Measurements from ENCODE around the gene TARS3.

The TARS3 gene

DNA sequence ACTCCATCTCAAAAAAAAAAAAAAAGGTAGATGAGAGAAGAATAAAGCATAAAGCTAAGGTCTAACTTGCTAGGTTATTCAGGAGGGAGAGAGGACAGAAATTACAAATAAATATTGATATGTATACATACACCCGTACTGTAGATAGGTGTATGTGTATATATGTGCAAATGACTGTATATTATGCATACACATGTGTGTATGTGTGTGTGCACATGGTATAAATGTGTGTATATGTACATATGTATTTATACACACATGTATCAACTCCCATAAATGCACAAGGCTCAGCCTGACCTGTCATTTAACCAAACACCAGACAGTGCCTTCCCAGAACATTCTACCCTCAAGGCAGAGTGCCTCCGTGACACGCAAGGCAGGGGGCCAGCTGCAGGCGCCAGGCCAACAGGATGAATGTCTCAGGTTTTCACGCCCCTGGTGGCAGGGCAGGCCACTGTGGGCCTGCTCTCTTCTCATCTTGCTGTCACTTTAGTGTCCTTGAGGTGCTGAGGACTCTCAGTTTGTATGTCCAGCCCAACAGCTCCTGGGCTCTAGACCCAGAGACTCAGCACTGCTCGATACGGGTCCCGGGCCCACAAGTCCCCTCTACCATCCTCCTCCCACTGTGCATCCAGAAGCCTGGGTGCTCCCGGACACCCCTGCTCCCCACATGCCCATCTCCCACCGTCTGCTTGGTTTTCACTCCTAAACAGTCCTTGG lies 112.5 kb downstream of the TARS3 start:
- no peak overlapping the region for H3K4me3 ChIP-seq (ENCODE audit: low read depth, low read length)
- DNase-seq (ENCODE audit: low read depth) = no peak
- TF ChIP-seq, protein P1, sequence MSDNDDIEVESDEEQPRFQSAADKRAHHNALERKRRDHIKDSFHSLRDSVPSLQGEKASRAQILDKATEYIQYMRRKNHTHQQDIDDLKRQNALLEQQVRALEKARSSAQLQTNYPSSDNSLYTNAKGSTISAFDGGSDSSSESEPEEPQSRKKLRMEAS (IDR thresholded peaks at IDR 0.05; ENCODE audit: low read depth, low read length) = no peak
- TF ChIP-seq, protein P2, sequence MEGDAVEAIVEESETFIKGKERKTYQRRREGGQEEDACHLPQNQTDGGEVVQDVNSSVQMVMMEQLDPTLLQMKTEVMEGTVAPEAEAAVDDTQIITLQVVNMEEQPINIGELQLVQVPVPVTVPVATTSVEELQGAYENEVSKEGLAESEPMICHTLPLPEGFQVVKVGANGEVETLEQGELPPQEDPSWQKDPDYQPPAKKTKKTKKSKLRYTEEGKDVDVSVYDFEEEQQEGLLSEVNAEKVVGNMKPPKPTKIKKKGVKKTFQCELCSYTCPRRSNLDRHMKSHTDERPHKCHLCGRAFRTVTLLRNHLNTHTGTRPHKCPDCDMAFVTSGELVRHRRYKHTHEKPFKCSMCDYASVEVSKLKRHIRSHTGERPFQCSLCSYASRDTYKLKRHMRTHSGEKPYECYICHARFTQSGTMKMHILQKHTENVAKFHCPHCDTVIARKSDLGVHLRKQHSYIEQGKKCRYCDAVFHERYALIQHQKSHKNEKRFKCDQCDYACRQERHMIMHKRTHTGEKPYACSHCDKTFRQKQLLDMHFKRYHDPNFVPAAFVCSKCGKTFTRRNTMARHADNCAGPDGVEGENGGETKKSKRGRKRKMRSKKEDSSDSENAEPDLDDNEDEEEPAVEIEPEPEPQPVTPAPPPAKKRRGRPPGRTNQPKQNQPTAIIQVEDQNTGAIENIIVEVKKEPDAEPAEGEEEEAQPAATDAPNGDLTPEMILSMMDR (IDR thresholded peaks at IDR 0.05; ENCODE audit: low read depth, low read length) = no peak
- TF ChIP-seq POLR2A (IDR thresholded peaks at IDR 0.05; ENCODE audit: extremely low read depth, insufficient read length) (no peak), MYC (IDR thresholded peaks at IDR 0.05; ENCODE audit: low read depth, low read length) (no peak)

DNA sequence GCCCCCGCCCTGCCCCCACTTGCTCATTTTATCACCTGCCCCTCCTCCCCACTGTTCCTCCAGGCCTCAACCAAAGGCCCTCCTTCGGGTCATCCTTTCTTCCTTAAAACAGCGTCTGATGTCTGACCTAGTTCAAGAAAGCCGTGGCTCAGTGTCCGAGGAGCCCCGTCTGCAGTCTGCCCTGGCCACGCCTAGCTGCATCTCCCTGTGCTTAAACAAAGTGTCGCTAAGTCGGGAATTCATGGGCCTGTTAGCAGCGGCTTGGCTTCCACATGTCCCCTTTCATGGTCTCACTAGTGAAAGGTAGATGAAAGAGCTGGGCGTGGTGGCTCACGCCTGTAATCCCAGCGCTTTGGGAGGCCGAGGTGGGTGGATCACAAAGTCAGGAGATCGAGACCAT lies 113.3 kb downstream of the TARS3 start:
- H3K4me3 ChIP-seq (ENCODE audit: low read depth, low read length) = no peak overlapping the region
- no peak for TF ChIP-seq MYC (IDR thresholded peaks at IDR 0.05; ENCODE audit: low read depth, low read length)
- TF ChIP-seq, protein P1 (IDR thresholded peaks at IDR 0.05; ENCODE audit: low read depth, low read length) = no peak
- no peak for TF ChIP-seq POLR2A (IDR thresholded peaks at IDR 0.05; ENCODE audit: extremely low read depth, insufficient read length)
- TF ChIP-seq, protein P2 (IDR thresholded peaks at IDR 0.05; ENCODE audit: low read depth, low read length) = no peak
- DNase-seq (ENCODE audit: low read depth) = no peak

DNA sequence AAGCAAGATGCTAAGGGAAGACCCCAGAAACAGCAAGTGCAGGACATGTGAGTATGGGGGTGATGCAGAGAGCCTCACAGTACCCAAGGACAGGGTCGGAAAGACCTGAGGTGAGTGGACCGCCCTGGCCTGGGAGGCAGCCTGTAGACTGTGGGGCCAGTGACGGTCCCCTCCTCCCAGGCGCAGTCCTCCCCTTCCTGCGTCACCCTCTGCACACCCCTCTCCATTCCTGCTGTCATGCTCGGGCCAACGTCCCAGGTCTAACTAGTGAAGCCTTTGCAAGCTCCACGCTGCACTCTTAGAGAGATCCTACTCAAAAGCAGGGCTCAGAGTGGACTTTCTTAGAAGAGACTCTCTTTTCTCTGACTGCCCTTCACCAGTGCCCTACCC lies 113.7 kb downstream of the TARS3 start:
- TF ChIP-seq, protein P1 (IDR thresholded peaks at IDR 0.05; ENCODE audit: low read depth, low read length) = no peak
- DNase-seq (ENCODE audit: low read depth) = no peak
- no peak overlapping the region for H3K4me3 ChIP-seq (ENCODE audit: low read depth, low read length)

DNA sequence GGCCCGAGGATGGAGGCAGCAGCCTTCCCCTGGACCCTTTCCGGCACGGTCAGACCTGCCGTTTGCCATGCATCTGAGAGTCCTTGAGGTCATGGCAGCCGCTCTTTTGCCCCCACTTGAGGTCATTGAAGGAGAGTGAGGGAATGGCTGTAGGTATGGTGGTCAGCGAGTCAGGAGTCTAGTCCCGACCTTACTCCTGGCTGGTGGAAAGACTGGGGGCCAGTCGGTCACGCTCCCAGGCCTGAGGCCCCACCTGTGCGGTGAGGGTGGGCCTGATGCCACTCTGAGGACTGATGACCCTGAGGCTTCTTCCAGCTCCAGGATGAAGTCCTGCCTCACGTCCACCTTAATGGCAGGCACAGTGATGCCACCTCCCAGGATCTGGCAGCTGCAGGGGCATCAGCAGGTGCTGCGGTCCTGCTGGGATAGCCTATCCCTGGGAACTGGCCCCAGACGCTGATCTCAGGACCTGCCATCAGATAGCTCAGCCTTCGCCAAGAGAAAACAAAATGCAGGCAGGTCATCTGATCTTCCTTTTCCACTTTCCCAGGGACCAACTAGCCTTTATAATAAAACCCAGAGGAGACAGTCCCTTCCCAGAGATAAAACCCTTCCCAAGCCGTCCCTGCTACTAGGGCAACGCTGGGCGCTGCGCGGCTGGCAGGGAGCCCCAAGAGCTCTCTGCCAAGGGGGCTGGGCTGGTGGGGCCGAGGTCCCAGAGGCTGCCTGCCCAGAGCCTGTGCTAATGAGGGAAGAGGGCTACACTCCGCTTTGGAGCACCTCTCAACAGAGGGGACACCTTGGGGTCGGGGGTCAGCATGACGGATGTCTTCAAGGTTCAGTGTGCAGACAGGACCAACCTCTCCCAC lies 114.3 kb downstream of the TARS3 start:
- TF ChIP-seq, protein P2 (IDR thresholded peaks at IDR 0.05; ENCODE audit: low read depth, low read length) = no peak
- TF ChIP-seq, protein P1 (IDR thresholded peaks at IDR 0.05; ENCODE audit: low read depth, low read length) = no peak
- TF ChIP-seq POLR2A (IDR thresholded peaks at IDR 0.05; ENCODE audit: extremely low read depth, insufficient read length) (no peak), MYC (IDR thresholded peaks at IDR 0.05; ENCODE audit: low read depth, low read length) (no peak)
- H3K4me3 ChIP-seq (ENCODE audit: low read depth, low read length) = no peak overlapping the region
- no peak for DNase-seq (ENCODE audit: low read depth)

DNA sequence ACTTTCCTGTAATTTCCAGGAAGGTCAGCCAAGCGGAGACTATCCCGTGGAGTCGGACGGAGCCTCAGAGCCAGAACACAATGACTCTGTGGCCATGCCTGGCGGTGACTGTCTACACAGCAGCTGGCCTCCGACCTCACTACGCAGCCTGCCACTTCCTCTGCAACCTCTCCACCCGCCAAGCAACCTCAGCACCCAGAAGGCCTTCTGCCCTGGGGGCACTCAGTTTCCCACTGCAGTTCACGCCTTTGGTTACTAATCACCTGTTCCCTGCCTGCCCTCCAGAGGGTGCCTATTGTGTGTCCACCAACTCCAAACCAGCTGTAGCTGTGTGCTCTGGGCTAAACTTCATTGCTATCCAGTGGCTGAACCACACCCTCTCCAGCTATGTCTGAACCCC lies 116.1 kb downstream of the TARS3 start:
- H3K4me3 ChIP-seq (ENCODE audit: low read depth, low read length) = no peak overlapping the region
- TF ChIP-seq MYC (IDR thresholded peaks at IDR 0.05; ENCODE audit: low read depth, low read length) (no peak), POLR2A (IDR thresholded peaks at IDR 0.05; ENCODE audit: extremely low read depth, insufficient read length) (no peak)
- TF ChIP-seq, protein P2 (IDR thresholded peaks at IDR 0.05; ENCODE audit: low read depth, low read length) = no peak
- TF ChIP-seq, protein P1 (IDR thresholded peaks at IDR 0.05; ENCODE audit: low read depth, low read length) = no peak
- DNase-seq (ENCODE audit: low read depth) = no peak

DNA sequence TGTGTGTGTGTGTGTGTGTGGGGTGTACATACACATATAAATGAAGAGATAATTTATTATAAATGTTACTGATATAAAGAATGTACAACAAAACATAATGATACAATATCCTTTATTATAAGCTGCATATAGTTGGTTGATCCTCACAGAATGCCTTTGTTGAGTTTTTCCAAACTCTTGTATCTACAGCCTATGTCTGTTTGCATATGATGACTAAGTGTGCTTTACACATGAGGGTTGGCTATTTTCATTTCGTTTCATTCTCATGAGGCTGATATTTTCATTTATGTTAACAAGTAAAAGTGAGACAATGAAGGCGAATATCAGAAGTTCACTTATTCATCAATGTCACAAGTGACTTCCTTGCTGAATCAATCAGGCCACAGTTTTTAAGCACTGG lies 117.2 kb downstream of the TARS3 start:
- no peak overlapping the region for H3K4me3 ChIP-seq (ENCODE audit: low read depth, low read length)
- DNase-seq (ENCODE audit: low read depth) = no peak
- TF ChIP-seq POLR2A (IDR thresholded peaks at IDR 0.05; ENCODE audit: extremely low read depth, insufficient read length) (no peak), MYC (IDR thresholded peaks at IDR 0.05; ENCODE audit: low read depth, low read length) (no peak)
- TF ChIP-seq, protein P1 (IDR thresholded peaks at IDR 0.05; ENCODE audit: low read depth, low read length) = no peak
- TF ChIP-seq, protein P2 (IDR thresholded peaks at IDR 0.05; ENCODE audit: low read depth, low read length) = no peak

Measured in NB4 (cell line).